SH-SY5Y (cell line): ENCODE results near the gene VPS9D1.

Experiments used
- GATA2 ChIP-seq: IDR thresholded peaks from 2 replicates; pipeline ENCODE4 v1.6.1; 2011; ENCODE audit warnings: mild to moderate bottlenecking, low read depth, low read length
- GATA3 ChIP-seq: IDR thresholded peaks from 2 replicates; pipeline ENCODE4 v1.6.1; 2011; ENCODE audit warnings: low read depth, mild to moderate bottlenecking, low read length, moderate library complexity

- TF ChIP-seq GATA3 (no peak), GATA2 (no peak)
These were observed 60.6 kb downstream of the VPS9D1 start for GRCh38 chr16:89660146-89660545.
